LNCaP clone FGC (cell line): ENCODE measurements around the gene INSL3.

Experiments used
- DNase-seq: peaks from one replicate; pipeline ENCODE4 v3.0.0-alpha.2; 2011; ENCODE audit warnings: low read depth
- H3K4me3 ChIP-seq: 2 replicates; pipeline ENCODE4 v1.5.1; 2011; ENCODE audit warnings: mild to moderate bottlenecking, low read depth, low read length, control low read depth
- CTCF ChIP-seq: IDR thresholded peaks from 2 replicates; pipeline ENCODE4 v1.5.1; 2012; ENCODE audit warnings: mild to moderate bottlenecking; ENCODE audit not compliant: control insufficient read depth, insufficient read depth; ENCODE audit errors: extremely low read depth

The INSL3 gene

GRCh38 chr19:17767559-17767958 is 53.8 kb downstream of the INSL3 start:
- TF ChIP-seq CTCF, result no peak
- H3K4me3 ChIP-seq, result no peak overlapping the region
- DNase-seq, result no peak

GRCh38 chr19:17766543-17767131 is 54.7 kb downstream of the INSL3 start:
- TF ChIP-seq CTCF, result peak; percentile 80
- DNase-seq, result peak; percentile 61
- peak overlapping the region; percentile 36 for H3K4me3 ChIP-seq
